ENCODE measurements around the gene CDC123. TPM values are rescaled to one million over a fixed set of nuclear protein-coding genes. Genes with fewer than 3 reads are reported as not detected.
"Not testable (repeated sequence)": the region's sequence is repeated elsewhere in the genome, so short reads cannot be mapped to it uniquely, and the experiment has no call there.

Gene CDC123
- total and polyA plus RNA-seq, 2 experiments from 2014 or later, result 158 to 179 TPM

DNA sequence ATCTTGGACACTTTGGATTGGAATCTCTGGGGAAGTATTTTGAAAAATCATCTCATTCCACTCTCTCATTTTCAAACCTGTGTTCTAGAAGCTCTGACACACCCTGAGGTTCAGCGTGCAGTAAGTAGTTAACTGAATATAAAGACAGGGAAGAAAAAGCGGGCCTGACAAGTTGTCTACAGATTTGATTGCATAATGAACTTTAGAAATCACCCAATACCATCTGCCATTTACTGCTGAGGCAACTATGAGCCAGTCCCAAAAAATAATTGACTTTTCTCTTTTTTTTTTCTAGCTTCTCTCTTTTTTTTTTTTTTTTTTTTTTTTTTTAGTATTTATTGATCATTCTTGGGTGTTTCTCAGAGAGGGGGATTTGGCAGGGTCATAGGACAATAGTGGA, 29.5 kb downstream of the CDC123 start (continued):
- TF ChIP-seq ZNF462 (CRISPR knock-in tag; IDR thresholded peaks at IDR 0.05) (no peak), CREB1 (CRISPR knock-in tag; IDR thresholded peaks at IDR 0.05; ENCODE audit: low read depth) (no peak), POLR2AphosphoS5 (IDR thresholded peaks at IDR 0.05; ENCODE audit: low read depth) (no peak), JUNB (IDR thresholded peaks at IDR 0.05; ENCODE audit: unreplicated experiment) (no peak), ZNF331 (CRISPR knock-in tag; IDR thresholded peaks at IDR 0.05; ENCODE audit: low read depth) (no peak), ETS1 (IDR thresholded peaks at IDR 0.05) (no peak), CTCF (conservative IDR thresholded peaks at IDR 0.05; ENCODE audit: low read depth in 2 of 2) (no peak)

- not testable (repeated sequence) for H3K27ac ChIP-seq (ENCODE audit: low read depth); H3K27ac Mint-ChIP-seq; H3F3A ChIP-seq (replicated peaks; ENCODE audit: low read depth); H3K9me2 ChIP-seq (ENCODE audit: insufficient read depth); ATAC-seq; H3K4me1 Mint-ChIP-seq; H3K4me3 Mint-ChIP-seq; DNase-seq (ENCODE audit: low spot score); H3K27me3 Mint-ChIP-seq (ENCODE audit: insufficient read depth, low read depth, poor library complexity); H4K20me1 ChIP-seq (replicated peaks; ENCODE audit: insufficient read depth); H2AFZ ChIP-seq; H3K4me1 ChIP-seq (ENCODE audit: insufficient read depth); H3K27me3 ChIP-seq (ENCODE audit: insufficient read depth); H3K4me2 ChIP-seq; H3K4me3 ChIP-seq
- Histone ChIP-seq H3K79me2 (replicated peaks; ENCODE audit: insufficient read depth) (peaks cover 40% of the 10 kb centered on the region), H3K36me3 (ENCODE audit: insufficient read depth) (peaks cover 18% of the 10 kb centered on the region)
- peaks cover 26% of the 10 kb centered on the region; the same call in 2 of the 3 replicates for H3K9me3 Mint-ChIP-seq
- H3K36me3 Mint-ChIP-seq (ENCODE audit: low read depth), result peaks cover 87% of the 10 kb centered on the region
Measured at GRCh38 chr10:12226438-12226837, 30.4 kb downstream of the CDC123 start.

Data from GM23338 (cell line).